Activated CD4-positive, alpha-beta T cell treated with anti-CD3 and anti-CD28 coated beads, Interleukin-10, Interleukin-2, amounts not matched to agents 100 ng/mL and 50 ng/mL, durations not matched to agents 16 hours and 8 hours (primary cell): Measurements from ENCODE around the gene FYB1.

Source experiments
- DNase-seq: peaks from one replicate; pipeline ENCODE4 v3.0.0-alpha.2; 2020

FYB1 gene

GRCh38 chr5:39203951-39204350 lies 15.4 kb downstream of the FYB1 start:
- no peak for DNase-seq

GRCh38 chr5:39203275-39203922 lies 16.0 kb downstream of the FYB1 start:
- no peak for DNase-seq

DNA sequence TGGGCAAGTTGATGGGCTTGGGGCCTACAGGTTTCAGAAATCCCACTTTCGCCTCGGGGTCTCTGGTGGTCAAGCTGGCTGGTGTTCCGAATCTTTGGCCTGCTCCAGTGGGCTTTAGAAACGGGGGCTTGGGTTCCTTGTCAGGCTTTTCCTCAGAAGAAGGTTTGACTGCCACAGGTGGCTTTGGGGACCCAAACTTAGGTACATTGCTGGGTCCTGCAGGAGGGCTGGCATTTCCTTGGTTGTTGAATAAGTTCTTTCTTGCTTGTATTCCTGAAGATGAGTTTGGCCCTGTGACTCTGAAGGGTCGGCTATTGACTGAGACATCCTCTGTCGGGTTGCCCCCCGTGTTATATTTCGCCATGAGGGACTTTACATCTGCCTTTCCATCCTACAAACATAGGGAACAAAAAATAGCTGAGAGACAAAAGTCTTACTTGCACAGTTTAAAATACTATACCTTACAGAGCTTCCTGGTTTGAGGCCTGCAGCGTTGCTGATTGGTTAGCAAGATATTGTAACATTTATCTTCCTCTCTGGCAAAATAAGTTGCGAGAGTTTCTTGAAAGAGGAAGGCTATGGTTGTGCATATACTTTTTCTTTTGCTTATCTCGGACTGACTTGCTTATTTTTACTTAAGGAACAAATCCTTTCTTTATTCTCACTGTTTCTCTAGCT lies 16.6 kb downstream of the FYB1 start:
- peak; percentile 74 for DNase-seq

GRCh38 chr5:39201781-39202596 lies 17.4 kb downstream of the FYB1 start:
- no peak for DNase-seq

DNA sequence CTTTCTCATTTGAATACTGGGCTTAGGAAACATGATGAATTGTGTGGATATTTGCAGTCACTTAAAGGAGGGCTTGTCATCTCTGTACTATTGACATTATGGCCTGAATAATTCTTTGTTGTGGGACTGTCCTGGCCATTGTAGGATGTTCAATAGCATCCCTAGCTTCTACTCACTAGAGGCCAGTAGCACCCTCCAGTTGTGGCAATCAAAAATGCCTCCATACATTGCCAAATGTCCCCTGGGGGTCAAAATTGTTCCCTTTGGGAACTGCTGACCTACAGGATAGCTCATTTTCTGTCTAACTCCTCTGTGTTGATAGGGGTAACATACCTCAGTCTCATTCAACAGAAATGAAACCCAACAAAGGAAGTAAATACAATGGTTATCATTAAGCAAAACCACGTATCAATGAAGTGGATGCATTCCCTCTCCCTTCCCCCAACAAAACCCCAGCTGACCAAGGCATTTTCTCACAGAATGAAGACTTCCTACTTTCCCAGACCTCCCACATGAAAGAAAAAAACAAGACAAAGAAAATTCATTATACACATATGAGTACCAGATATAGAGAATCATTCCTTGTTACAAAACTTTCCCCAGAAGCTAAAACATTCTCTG lies 18.1 kb downstream of the FYB1 start:
- peak; percentile 60 for DNase-seq

GRCh38 chr5:39200081-39200480 lies 19.3 kb downstream of the FYB1 start:
- DNase-seq: peak; percentile 67

GRCh38 chr5:39199335-39199734 lies 20.0 kb downstream of the FYB1 start:
- DNase-seq: no peak

GRCh38 chr5:39198127-39198526 lies 21.2 kb downstream of the FYB1 start:
- DNase-seq: no peak

DNA sequence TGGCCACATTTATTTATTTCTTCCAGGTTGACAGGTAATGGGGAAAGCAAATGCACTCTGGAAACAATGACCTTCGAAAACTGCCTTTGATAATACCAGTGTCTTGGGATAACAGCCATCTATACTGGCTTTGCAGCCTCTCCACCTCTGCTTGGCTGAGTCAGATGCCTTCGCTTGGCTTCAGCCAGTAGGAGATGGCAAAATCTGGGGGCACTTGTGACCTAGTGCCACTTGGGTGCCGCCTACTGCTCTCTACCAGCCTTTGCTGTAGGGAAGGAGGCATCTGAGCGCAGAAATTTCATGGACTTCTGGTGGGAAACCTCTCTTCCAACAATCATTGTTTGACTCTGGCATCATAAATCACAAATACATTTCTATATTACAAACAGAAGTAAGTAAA lies 21.8 kb downstream of the FYB1 start:
- peak; percentile 86 for DNase-seq

- no peak for DNase-seq
Observed at GRCh38 chr5:39195198-39195826, 24.1 kb downstream of the FYB1 start.

- no peak for DNase-seq
Observed at GRCh38 chr5:39194466-39195136, 24.8 kb downstream of the FYB1 start.

DNA sequence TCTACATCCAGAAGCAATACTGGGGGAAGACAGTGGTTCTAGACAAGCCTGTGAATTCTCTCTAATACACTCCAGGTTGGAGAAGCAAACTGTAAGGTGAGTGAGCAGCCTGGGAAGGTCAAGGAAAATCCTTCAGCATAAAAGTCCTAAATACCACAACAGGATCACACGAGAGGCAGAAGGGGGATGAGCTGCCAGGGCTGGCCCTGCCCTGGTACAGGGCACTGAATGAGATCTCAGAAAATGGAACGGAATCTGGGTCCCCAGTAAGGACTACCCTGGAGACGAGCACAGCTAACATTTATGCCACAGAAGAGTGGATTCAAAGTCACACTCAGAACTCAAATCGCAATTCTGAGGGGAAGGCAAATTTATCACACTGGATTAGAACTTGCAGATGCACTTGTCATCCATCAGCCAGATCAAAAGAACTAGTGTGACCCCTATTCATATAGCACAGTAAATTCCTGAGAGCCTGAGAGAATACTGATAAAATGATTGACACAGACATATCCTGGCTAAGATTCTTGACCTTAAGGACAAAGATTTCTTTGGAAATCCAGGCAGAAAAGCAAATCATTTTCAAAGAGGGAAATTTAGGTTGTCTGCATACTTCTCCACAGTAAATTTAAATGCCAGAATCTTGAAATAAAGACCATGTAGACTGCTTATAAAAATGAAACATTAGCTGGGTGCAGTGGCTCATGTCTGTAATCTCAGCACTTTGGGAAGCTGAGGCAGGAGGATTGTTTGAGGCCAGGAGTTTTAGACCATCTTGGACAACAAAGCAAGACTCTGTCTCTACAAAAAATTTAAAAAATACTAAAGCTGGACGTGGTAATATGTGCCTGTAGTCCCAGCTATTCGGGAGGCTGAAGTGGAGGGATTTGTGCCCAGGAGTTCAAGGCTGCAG lies 25.6 kb downstream of the FYB1 start:
- DNase-seq: no peak

- DNase-seq: no peak
Observed at GRCh38 chr5:39192450-39193160, 26.8 kb downstream of the FYB1 start.

GRCh38 chr5:39191216-39191615 lies 28.1 kb downstream of the FYB1 start:
- DNase-seq: peak; percentile 78

GRCh38 chr5:39190311-39191102 lies 28.9 kb downstream of the FYB1 start:
- peak; percentile 61 for DNase-seq

- no peak for DNase-seq
Observed at GRCh38 chr5:39189292-39189955, 29.9 kb downstream of the FYB1 start.

- DNase-seq: no peak
Observed at GRCh38 chr5:39187831-39188731, 31.3 kb downstream of the FYB1 start.
